Stimulated activated CD4-positive, alpha-beta T cell treated with anti-CD3 and anti-CD28 coated beads, Interleukin-4, amount 100 ng/mL, for 1 hour (primary cell): ENCODE data around the gene CAMK1.
A peak's percentile ranks its signal among the peaks of the same experiment; 100 is the strongest.

ENCODE experiments used
- DNase-seq: peaks from one replicate; pipeline ENCODE4 v3.0.0-alpha.2; 2020

CAMK1 gene

GRCh38 chr3:9770276-9770812 is 597 bp upstream of the CAMK1 start:
- DNase-seq = no peak

GRCh38 chr3:9769012-9769411 is 735 bp downstream of the CAMK1 start:
- no peak for DNase-seq

- no peak for DNase-seq
These were observed 1.5 kb downstream of the CAMK1 start for GRCh38 chr3:9768141-9768775.

GRCh38 chr3:9767418-9767817 is 2.3 kb downstream of the CAMK1 start:
- no peak for DNase-seq

GRCh38 chr3:9765865-9766264 is 3.9 kb downstream of the CAMK1 start:
- no peak for DNase-seq

GRCh38 chr3:9762871-9763270 is 6.9 kb downstream of the CAMK1 start:
- no peak for DNase-seq

GRCh38 chr3:9761919-9762318 is 7.8 kb downstream of the CAMK1 start:
- no peak for DNase-seq

- DNase-seq = no peak
These were observed 8.8 kb downstream of the CAMK1 start for GRCh38 chr3:9760779-9761505.

- no peak for DNase-seq
These were observed 12.3 kb downstream of the CAMK1 start for GRCh38 chr3:9757427-9757826.

GRCh38 chr3:9754678-9755077 is 15.1 kb downstream of the CAMK1 start:
- DNase-seq = no peak

GRCh38 chr3:9750556-9751411 is 19.0 kb downstream of the CAMK1 start:
- DNase-seq = no peak

GRCh38 chr3:9749645-9750555 is 19.8 kb downstream of the CAMK1 start, which contains the start of gene OGG1:
TSS of gene OGG1 (plus strand) at chr3:9749952. CDS start at chr3:9750287, 335 bp downstream.
- DNase-seq = peak; percentile 92

GRCh38 chr3:9749296-9749644 is 20.5 kb downstream of the CAMK1 start:
- no peak for DNase-seq

- DNase-seq = no peak
These were observed 21.7 kb downstream of the CAMK1 start for GRCh38 chr3:9748031-9748430.

- DNase-seq = no peak
These were observed 22.5 kb downstream of the CAMK1 start for GRCh38 chr3:9747267-9747666.

GRCh38 chr3:9746330-9746729 is 23.4 kb downstream of the CAMK1 start:
- DNase-seq = no peak

- no peak for DNase-seq
These were observed 24.2 kb downstream of the CAMK1 start for GRCh38 chr3:9745521-9745920.

- no peak for DNase-seq
These were observed 25.6 kb downstream of the CAMK1 start for GRCh38 chr3:9744162-9744561.

- DNase-seq = no peak
These were observed 26.2 kb downstream of the CAMK1 start for GRCh38 chr3:9743548-9743947.

- no peak for DNase-seq
These were observed 27.2 kb downstream of the CAMK1 start for GRCh38 chr3:9742560-9742959.

GRCh38 chr3:9739181-9739580 is 30.6 kb downstream of the CAMK1 start:
- DNase-seq = no peak

- no peak for DNase-seq
These were observed 32.9 kb downstream of the CAMK1 start for GRCh38 chr3:9736831-9737230.
